ENCODE measurements around the gene NEMP1. TPM values are rescaled to one million over a fixed set of nuclear protein-coding genes. Genes with fewer than 3 reads are reported as not detected.
"Not testable (repeated sequence)": the region's sequence is repeated elsewhere in the genome, so short reads cannot be mapped to it uniquely, and the experiment has no call there.

NEMP1 gene
- total and polyA plus RNA-seq, 4 donors, result 0.75 to 10.0 (median 6.7) TPM

DNA sequence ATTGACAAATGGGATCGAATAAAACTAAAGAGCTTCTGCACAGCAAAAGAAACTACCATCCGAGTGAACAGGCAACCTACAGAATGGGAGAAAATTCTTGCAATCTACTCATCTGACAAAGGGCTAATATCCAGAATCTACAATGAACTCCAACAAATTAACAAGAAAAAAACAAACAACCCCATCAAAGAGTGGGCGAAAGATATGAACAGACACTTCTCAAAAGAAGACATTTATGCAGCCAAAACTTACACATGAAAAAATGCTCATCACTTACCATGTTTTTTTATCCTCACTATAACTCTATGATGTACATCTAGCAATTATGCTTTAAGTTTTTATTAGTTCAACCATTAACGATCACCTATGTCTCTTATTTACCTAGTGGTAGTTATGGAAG lies 24.7 kb downstream of the NEMP1 start:
- intact Hi-C loops (cut with DNase I); H3K36me3 ChIP-seq (ENCODE audit: control insufficient read depth in 1 of 2, insufficient read depth in 2 of 2, low read length in 1 of 2); H3K27ac ChIP-seq (ENCODE audit: low read depth in 1 of 2, low read length in 2 of 2); H3K9me3 ChIP-seq (ENCODE audit: control insufficient read depth, low read length); H3K4me3 ChIP-seq (ENCODE audit: low read length in 2 of 2); H3K27me3 ChIP-seq (ENCODE audit: control insufficient read depth in 1 of 2, insufficient read depth in 2 of 2, low read length in 1 of 2); ATAC-seq (ENCODE audit: low FRiP score); DNase-seq; H3K4me1 ChIP-seq (ENCODE audit: control insufficient read depth in 1 of 2, insufficient read depth in 2 of 2, low read length in 2 of 2): not testable (repeated sequence)
- 92 to 97% methylated on average over 4 of the region's 4 CpGs for WGBS, 2 donors

DNA sequence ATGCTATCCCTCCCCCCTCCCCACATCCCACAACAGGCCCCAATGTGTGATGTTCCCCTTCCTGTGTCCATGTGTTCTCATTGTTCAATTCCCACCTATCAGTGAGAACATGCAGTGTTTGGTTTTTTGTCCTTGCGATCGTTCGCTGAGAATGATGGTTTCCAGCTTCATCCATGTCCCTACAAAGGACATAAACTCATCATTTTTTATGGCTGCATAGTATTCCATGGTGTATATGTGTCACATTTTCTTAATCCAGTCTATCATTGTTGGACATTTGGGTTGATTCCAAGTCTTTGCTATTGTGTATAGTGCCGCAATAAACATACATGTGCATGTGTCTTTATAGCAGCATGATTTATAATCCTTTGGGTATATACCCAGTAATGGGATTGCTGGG lies 25.4 kb downstream of the NEMP1 start:
- intact Hi-C loops (cut with DNase I); H3K4me1 ChIP-seq (ENCODE audit: control insufficient read depth in 1 of 2, insufficient read depth in 2 of 2, low read length in 2 of 2); DNase-seq; H3K4me3 ChIP-seq (ENCODE audit: low read length in 2 of 2); H3K27me3 ChIP-seq (ENCODE audit: control insufficient read depth in 1 of 2, insufficient read depth in 2 of 2, low read length in 1 of 2); H3K36me3 ChIP-seq (ENCODE audit: control insufficient read depth in 1 of 2, insufficient read depth in 2 of 2, low read length in 1 of 2); H3K27ac ChIP-seq (ENCODE audit: low read depth in 1 of 2, low read length in 2 of 2); H3K9me3 ChIP-seq (ENCODE audit: control insufficient read depth, low read length); ATAC-seq (ENCODE audit: low FRiP score): not testable (repeated sequence)
- 93 to 96% methylated on average over 4 of the region's 4 CpGs for WGBS, 2 donors

DNA sequence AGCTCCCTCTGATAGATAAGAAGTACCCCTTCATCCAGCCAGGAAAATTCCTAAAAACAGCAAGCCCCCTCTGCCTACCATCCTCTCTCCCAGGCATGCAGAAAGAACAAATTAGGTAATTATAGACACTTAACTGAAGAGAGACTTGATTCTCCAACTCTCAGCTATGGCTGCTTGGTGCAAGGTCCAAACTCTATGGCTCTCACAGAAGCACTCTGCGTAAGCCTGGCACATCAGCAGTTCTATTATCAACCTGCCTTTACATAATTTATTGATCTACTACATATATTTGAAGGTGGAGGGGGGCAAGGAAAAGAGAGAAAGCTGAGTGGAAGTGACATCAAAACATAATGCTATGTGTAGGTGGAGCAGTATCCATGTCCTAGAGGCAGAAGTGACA lies 27.6 kb downstream of the NEMP1 start:
- intact Hi-C loops (cut with DNase I), result no loop called here
- Histone ChIP-seq H3K9me3 (ENCODE audit: control insufficient read depth, low read length) (no peaks in the 10 kb centered on the region), H3K27me3 (ENCODE audit: control insufficient read depth in 1 of 2, insufficient read depth in 2 of 2, low read length in 1 of 2) (no peaks in the 10 kb centered on the region), H3K36me3 (ENCODE audit: control insufficient read depth in 1 of 2, insufficient read depth in 2 of 2, low read length in 1 of 2) (no peaks in the 10 kb centered on the region), H3K4me1 (ENCODE audit: control insufficient read depth in 1 of 2, insufficient read depth in 2 of 2, low read length in 2 of 2) (no peaks in the 10 kb centered on the region), H3K4me3 (ENCODE audit: low read length in 2 of 2) (no peak overlapping the region), H3K27ac (ENCODE audit: low read depth in 1 of 2, low read length in 2 of 2) (no peak overlapping the region)
- ATAC-seq (ENCODE audit: low FRiP score) (no peak), DNase-seq (no peak)
- WGBS, 2 donors, result 82 to 89% methylated on average over 1 of the region's 1 CpG

DNA sequence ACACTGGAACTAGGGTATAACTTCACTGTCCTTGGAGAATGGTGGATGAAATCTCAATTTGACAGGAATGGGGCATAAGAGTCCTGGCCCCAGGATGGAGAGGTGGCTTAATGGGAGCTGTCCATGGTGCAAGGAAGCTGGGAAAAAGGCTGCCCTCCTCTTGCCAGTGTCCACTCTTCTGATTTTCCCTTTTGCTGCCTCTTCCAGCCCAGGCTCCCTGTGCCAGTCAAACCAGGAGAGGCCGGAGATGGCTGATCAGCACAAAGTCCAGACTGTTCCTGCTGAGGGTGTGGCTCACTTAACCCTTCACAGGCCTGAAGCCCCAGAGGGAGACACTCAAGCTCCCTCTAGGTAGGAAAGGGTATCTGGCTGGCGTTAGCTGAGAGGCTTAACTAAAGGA lies 28.7 kb downstream of the NEMP1 start, which contains the start of gene MYO1A:
Gene MYO1A (minus strand): TSS at position 240 of the 400 bp plus-strand sequence. CDS start 1,806 bp downstream, outside the sequence.
- Histone ChIP-seq H3K36me3 (ENCODE audit: control insufficient read depth in 1 of 2, insufficient read depth in 2 of 2, low read length in 1 of 2) (no peaks in the 10 kb centered on the region), H3K4me1 (ENCODE audit: control insufficient read depth in 1 of 2, insufficient read depth in 2 of 2, low read length in 2 of 2) (no peaks in the 10 kb centered on the region), H3K9me3 (ENCODE audit: control insufficient read depth, low read length) (no peaks in the 10 kb centered on the region), H3K27ac (ENCODE audit: low read depth in 1 of 2, low read length in 2 of 2) (no peak within 1 kb of the TSS), H3K4me3 (ENCODE audit: low read length in 2 of 2) (no peak within 1 kb of the TSS), H3K27me3 (ENCODE audit: control insufficient read depth in 1 of 2, insufficient read depth in 2 of 2, low read length in 1 of 2) (no peaks in the 10 kb centered on the region)
- no peak for DNase-seq
- WGBS, 2 donors, result 28 to 29% methylated on average over 2 of the region's 2 CpGs
- intact Hi-C loops (cut with DNase I), result no loop called here
- no peak for ATAC-seq (ENCODE audit: low FRiP score)

DNA sequence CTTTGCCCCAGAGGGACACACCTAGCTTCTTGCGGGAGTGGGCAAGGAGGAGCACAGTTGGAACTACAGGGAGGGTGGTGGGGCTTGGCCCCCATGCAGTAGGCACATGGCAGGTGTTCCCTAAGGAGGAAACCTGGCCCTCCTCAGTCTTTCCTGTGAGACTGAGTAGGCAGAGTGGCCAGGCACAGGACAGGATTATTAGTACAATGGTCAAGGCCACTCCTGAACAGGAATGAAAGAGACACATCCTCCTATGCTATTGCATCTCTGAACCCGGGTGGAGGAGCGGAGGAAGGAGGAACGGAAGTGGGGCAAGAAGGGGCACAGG lies 29.5 kb downstream of the NEMP1 start:
- H3K36me3 ChIP-seq (ENCODE audit: control insufficient read depth in 1 of 2, insufficient read depth in 2 of 2, low read length in 1 of 2), result no peaks in the 10 kb centered on the region
- intact Hi-C loops (cut with DNase I), result no loop called here
- no peak overlapping the region for H3K27ac ChIP-seq (ENCODE audit: low read depth in 1 of 2, low read length in 2 of 2)
- H3K4me3 ChIP-seq (ENCODE audit: low read length in 2 of 2), result no peak overlapping the region
- no peaks in the 10 kb centered on the region for H3K4me1 ChIP-seq (ENCODE audit: control insufficient read depth in 1 of 2, insufficient read depth in 2 of 2, low read length in 2 of 2)
- no peaks in the 10 kb centered on the region for H3K27me3 ChIP-seq (ENCODE audit: control insufficient read depth in 1 of 2, insufficient read depth in 2 of 2, low read length in 1 of 2)
- DNase-seq (no peak), ATAC-seq (ENCODE audit: low FRiP score) (no peak)
- H3K9me3 ChIP-seq (ENCODE audit: control insufficient read depth, low read length), result no peaks in the 10 kb centered on the region
- WGBS, 2 donors, result 85 to 86% methylated on average over 4 of the region's 4 CpGs

DNA sequence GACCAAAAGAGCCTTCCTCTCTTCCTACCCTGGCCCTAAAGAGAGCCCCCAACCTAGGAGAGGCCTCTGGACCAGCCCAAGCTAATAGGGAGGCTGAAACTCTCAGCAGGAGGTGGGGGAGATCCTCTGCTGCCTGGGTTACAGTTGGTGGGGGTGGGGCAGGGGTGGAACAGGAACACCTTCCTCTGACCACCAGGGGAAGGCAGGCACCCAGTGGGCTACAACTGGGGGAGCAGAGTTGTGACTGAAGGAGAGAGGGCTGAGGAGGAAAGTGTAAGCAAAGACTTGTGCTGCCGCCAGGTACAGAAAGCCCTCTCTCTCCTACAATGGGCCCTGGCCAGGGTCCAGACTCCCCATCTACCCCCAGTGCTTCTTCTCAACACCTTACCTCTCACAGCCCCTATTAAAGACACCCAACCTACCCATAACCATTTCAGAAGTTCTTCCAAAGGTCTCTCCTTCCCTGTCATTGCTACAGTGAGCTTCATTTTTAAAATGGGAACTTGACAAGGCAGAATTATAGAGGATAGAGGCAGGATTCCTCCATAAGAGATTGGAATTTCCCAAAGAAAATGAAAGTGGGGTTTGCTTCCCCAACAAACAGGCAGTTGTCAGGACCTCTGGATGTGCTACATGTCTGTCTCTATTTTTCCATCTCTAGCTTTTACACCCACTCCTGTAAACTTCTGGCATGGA lies 30.0 kb downstream of the NEMP1 start:
- H3K4me1 ChIP-seq (ENCODE audit: control insufficient read depth in 1 of 2, insufficient read depth in 2 of 2, low read length in 2 of 2), result no peaks in the 10 kb centered on the region
- DNase-seq (no peak), ATAC-seq (ENCODE audit: low FRiP score) (no peak)
- intact Hi-C loops (cut with DNase I), result no loop called here
- 75 to 88% methylated on average over 1 of the region's 1 CpG for WGBS, 2 donors
- H3K9me3 ChIP-seq (ENCODE audit: control insufficient read depth, low read length), result no peaks in the 10 kb centered on the region
- no peak overlapping the region for H3K27ac ChIP-seq (ENCODE audit: low read depth in 1 of 2, low read length in 2 of 2)
- H3K36me3 ChIP-seq (ENCODE audit: control insufficient read depth in 1 of 2, insufficient read depth in 2 of 2, low read length in 1 of 2), result no peaks in the 10 kb centered on the region
- no peaks in the 10 kb centered on the region for H3K27me3 ChIP-seq (ENCODE audit: control insufficient read depth in 1 of 2, insufficient read depth in 2 of 2, low read length in 1 of 2)
- H3K4me3 ChIP-seq (ENCODE audit: low read length in 2 of 2), result no peak overlapping the region

DNA sequence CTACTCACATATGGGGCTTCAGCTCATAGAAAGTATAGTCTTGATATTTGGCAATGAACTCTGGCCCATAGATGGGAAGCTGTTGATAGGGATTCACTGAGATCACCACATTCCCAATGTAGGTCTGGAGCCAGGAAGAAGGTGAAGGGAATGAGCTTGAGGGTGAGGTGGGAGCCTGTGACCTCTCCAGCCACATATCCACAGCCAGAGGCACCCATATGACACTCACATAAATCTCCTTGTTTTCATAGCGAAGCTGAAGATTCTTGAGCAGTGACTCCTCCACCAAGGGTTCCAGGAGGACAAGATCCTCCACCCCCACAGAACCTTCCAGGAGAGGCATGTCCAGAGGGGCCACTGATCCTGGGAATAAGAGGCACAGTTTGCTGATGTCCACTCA lies 30.6 kb downstream of the NEMP1 start:
- DNase-seq, result no peak
- Histone ChIP-seq H3K27ac (ENCODE audit: low read depth in 1 of 2, low read length in 2 of 2) (no peak overlapping the region), H3K9me3 (ENCODE audit: control insufficient read depth, low read length) (no peaks in the 10 kb centered on the region), H3K4me3 (ENCODE audit: low read length in 2 of 2) (no peak overlapping the region), H3K4me1 (ENCODE audit: control insufficient read depth in 1 of 2, insufficient read depth in 2 of 2, low read length in 2 of 2) (no peaks in the 10 kb centered on the region), H3K27me3 (ENCODE audit: control insufficient read depth in 1 of 2, insufficient read depth in 2 of 2, low read length in 1 of 2) (no peaks in the 10 kb centered on the region), H3K36me3 (ENCODE audit: control insufficient read depth in 1 of 2, insufficient read depth in 2 of 2, low read length in 1 of 2) (no peaks in the 10 kb centered on the region)
- ATAC-seq (ENCODE audit: low FRiP score), result no peak
- intact Hi-C loops (cut with DNase I), result no loop called here
- WGBS, 2 donors, result 71 to 72% methylated on average over 1 of the region's 1 CpG

DNA sequence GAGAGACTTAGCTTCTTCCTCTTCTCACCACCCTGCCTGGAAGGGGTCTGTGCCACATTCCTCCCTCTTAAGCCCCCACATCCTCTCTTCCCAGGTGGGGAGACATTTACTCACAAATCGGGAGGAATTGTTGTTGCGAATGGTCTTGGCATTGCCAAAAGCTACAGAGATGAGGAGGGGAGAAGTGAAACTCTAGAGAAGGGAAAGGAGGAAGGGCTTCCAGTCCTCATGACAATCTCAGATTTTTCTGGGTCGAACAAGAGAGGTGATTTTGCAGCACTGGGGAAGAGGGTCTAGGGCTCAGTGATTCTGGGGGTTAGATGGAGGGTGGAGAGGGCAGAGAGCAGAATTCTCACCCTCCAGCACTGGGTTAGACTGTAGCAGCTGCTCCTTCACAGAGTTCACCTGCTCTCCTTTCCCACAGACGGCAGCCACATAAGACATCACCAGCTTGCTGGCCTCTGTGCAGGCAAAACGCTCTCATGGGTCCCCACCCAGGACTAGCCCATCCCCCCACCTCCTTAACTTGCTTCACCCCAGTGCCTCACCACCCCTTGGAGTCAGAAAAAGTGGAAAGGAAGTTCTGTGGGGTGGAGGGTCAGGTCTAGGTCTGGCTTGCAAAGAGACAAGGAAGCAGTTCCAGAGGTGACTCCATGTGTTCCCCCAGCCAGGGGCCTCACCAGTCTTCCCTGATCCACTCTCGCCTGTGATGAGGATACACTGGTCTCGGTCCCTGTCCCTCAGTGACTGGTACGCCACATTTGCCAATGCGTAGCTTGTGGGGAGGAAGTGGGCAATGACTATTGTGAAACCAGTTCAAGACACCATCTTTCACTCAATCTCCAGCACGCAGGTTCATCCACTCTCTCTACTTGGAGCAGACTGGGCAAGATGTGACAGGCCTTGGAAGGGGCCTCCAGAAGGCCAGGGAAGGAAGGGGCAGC lies 31.4 kb downstream of the NEMP1 start:
- Histone ChIP-seq H3K27me3 (ENCODE audit: control insufficient read depth in 1 of 2, insufficient read depth in 2 of 2, low read length in 1 of 2) (no peaks in the 10 kb centered on the region), H3K4me3 (ENCODE audit: low read length in 2 of 2) (no peak overlapping the region), H3K4me1 (ENCODE audit: control insufficient read depth in 1 of 2, insufficient read depth in 2 of 2, low read length in 2 of 2) (no peaks in the 10 kb centered on the region), H3K27ac (ENCODE audit: low read depth in 1 of 2, low read length in 2 of 2) (no peak overlapping the region), H3K36me3 (ENCODE audit: control insufficient read depth in 1 of 2, insufficient read depth in 2 of 2, low read length in 1 of 2) (no peaks in the 10 kb centered on the region), H3K9me3 (ENCODE audit: control insufficient read depth, low read length) (no peaks in the 10 kb centered on the region)
- intact Hi-C loops (cut with DNase I), result no loop called here
- WGBS, 2 donors, result 71 to 76% methylated on average over 10 of the region's 10 CpGs
- ATAC-seq (ENCODE audit: low FRiP score) (no peak), DNase-seq (no peak)

Data from aorta (tissue), 5 donors.